Measurements from ENCODE around the gene KDM4B.

Gene KDM4B

GRCh38 chr19:5062195-5062594, 93.3 kb downstream of the KDM4B start:
- DNase-seq (ENCODE audit: insufficient read length, low spot score) (no peak), FAIRE-seq (no peak)
- no peak for TF ChIP-seq CTCF (IDR thresholded peaks at IDR 0.05; ENCODE audit: insufficient read depth, missing control alignments)

GRCh38 chr19:5062799-5063198, 93.9 kb downstream of the KDM4B start:
- FAIRE-seq, result no peak
- no peak for TF ChIP-seq CTCF (IDR thresholded peaks at IDR 0.05; ENCODE audit: insufficient read depth, missing control alignments)
- DNase-seq (ENCODE audit: insufficient read length, low spot score), result no peak

- DNase-seq (ENCODE audit: insufficient read length, low spot score) (no peak), FAIRE-seq (no peak)
- no peak for TF ChIP-seq CTCF (IDR thresholded peaks at IDR 0.05; ENCODE audit: insufficient read depth, missing control alignments)
These were observed 95.1 kb downstream of the KDM4B start for GRCh38 chr19:5063873-5064645.

GRCh38 chr19:5064896-5065295, 96.0 kb downstream of the KDM4B start:
- no peak for TF ChIP-seq CTCF (IDR thresholded peaks at IDR 0.05; ENCODE audit: insufficient read depth, missing control alignments)
- FAIRE-seq, result no peak

GRCh38 chr19:5065663-5066093, 96.8 kb downstream of the KDM4B start:
- DNase-seq (ENCODE audit: insufficient read length, low spot score), result no peak
- TF ChIP-seq CTCF (IDR thresholded peaks at IDR 0.05; ENCODE audit: insufficient read depth, missing control alignments), result no peak
- no peak for FAIRE-seq

More at GRCh38 chr19:5064896-5065295, 96.0 kb downstream of the KDM4B start:
- no peak for DNase-seq (ENCODE audit: insufficient read length, low spot score)

- TF ChIP-seq CTCF (IDR thresholded peaks at IDR 0.05; ENCODE audit: insufficient read depth, missing control alignments), result no peak
- DNase-seq (ENCODE audit: insufficient read length, low spot score) (no peak), FAIRE-seq (no peak)
These were observed 97.9 kb downstream of the KDM4B start for GRCh38 chr19:5066768-5067167.

GRCh38 chr19:5067678-5068077, 98.8 kb downstream of the KDM4B start:
- FAIRE-seq (no peak), DNase-seq (ENCODE audit: insufficient read length, low spot score) (no peak)
- TF ChIP-seq CTCF (IDR thresholded peaks at IDR 0.05; ENCODE audit: insufficient read depth, missing control alignments), result no peak

Measured in D721Med (cell line).